Hippocampal formation (tissue), 2 donors: ENCODE data around the gene FPR2.
"Not testable (repeated sequence)": the region's sequence is repeated elsewhere in the genome, so short reads cannot be mapped to it uniquely, and the experiment has no call there.

Experiments
- DNase-seq, 2 donors: peaks; one replicate each; lab custom pipeline; 2025; lab: John Stamatoyannopoulos, UW

The FPR2 gene

GRCh38 chr19:51805396-51805795, 44.4 kb downstream of the FPR2 start:
- DNase-seq: not testable (repeated sequence)

GRCh38 chr19:51806571-51806970, 45.6 kb downstream of the FPR2 start:
- not testable (repeated sequence) for DNase-seq

DNA sequence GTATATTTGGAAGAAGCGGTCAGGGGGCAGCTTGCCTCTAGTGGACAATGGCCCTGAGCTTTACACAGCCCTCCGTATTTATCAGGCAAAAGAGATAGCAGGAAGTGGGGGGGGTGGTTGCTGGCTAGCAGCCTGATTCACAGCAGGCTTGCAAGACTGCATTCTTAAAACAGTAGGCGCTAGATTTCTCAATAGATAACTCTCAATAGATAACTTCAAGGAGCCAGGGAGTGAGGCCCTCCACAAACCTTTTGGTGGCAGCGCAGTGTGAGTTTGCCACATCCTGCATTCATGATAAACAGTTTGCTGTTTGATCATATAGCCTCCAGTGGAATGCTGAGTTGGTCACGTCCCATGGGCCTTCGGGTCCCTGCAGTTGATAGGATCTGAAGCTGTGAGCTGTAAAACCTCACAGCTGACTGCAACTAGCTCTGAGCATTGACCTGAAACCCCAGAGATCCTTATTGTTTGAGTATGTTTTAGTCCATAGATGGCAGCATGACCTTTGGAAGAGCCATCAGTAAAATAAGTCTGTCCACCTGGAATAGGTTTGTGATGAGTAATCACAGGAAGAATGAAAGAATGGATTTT, 46.2 kb downstream of the FPR2 start:
- DNase-seq: no peak

DNA sequence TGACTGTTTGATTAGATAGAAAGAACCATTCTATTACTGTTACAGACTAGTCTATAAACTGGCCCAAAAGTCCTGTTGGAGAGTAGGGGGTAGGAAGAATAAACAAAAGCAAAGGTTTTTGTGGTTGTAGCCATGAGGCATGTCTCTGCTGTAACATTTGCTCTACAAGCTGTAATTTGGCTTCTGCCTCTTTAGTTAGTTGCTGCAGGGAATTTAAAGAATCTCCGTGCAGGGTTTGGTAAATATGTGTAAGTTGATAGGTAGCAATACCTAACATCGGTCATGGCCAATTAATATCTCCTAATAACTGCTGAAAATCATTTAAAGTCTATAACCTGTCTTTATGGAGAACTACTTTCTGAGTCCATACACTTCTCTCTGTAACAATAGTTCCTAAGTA, 46.9 kb downstream of the FPR2 start:
- no peak for DNase-seq

DNA sequence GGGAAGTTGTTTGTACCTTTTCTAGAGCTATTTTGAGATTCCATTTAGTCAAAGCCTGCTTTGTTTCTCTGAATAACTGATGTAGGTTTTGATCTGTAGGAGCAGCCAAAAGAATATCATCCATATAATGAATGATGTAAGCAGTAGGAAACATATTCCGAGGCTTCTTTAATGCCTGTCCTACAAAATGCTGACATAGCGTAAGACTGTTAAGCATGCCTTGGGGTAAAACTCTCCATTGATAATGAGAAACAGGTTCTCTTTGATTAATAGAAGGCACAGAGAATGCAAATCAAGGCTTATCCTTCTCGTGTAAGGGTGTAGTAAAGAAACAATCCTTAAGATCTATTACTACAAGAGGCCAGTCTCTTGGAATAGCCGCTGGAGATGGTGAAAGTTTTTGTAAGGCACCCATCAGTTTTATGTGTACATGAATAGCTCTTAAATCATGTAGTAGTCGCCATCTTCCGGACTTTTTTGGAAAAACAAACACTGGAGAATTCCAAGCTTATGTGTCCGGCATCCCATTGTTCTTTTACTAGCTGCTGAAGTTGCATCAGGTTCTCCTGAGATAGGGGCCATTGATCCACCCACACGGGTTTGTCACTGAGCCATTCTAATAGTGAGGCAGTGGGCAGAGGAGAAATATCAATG, 47.5 kb downstream of the FPR2 start:
- no peak for DNase-seq

GRCh38 chr19:51809787-51810186, 48.8 kb downstream of the FPR2 start:
- DNase-seq: no peak

GRCh38 chr19:51810223-51810622, 49.2 kb downstream of the FPR2 start:
- DNase-seq: no peak

GRCh38 chr19:51811344-51811743, 50.4 kb downstream of the FPR2 start:
- DNase-seq: no peak

DNA sequence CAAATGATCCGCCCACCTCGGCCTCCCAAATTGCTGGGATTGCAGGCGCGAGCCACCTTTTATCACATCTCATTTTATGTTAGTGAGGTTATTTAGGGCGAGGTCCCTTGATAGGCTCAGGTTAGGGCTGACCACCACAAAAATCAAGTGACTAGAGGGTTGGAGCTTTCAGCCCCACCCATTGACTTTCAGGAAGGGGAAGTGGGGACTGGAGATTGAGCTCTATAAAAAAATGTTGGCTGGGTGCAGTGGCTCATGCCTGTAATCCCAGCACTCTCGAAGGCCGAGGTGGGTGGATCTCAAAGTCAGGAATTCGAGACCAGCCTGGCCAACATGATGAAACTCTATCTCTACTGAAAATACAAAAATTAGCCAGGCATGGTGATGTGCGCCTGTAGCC, 54.1 kb downstream of the FPR2 start:
- no peak for DNase-seq

GRCh38 chr19:51816711-51817110, 55.7 kb downstream of the FPR2 start:
- DNase-seq: no peak

DNA sequence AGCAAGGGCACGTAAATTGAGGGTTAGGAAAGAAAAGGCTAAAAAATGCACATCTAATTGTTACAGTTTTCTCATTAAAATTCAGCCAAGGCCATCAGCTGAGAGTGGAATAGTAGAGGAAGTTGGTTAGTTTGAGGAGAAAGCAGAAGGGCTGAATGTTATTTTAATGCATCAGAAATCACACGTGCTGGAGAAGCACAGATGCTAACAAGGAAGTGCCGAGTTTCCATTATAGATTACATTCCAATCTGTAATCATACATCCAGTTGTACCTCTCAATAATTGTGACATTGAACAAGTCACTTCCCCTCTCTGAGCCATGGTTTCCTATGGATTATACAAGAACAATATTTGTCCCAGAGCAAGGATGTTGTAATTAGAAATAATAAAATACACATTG, 59.0 kb downstream of the FPR2 start:
- DNase-seq: no peak
